ENCODE measurements around the gene DSG2.

DSG2 gene

GRCh38 chr18:31497404-31497835, 557 bp upstream of the DSG2 start:
- Histone ChIP-seq H3K27ac (replicated peaks) (no peak overlapping the region), H3K4me3 (replicated peaks; ENCODE audit: insufficient read depth, low read length) (no peak overlapping the region), H3K27me3 (ENCODE audit: insufficient read depth, poor library complexity, severe bottlenecking) (peaks cover 52% of the 10 kb centered on the region)
- no peak for DNase-seq (ENCODE audit: low read depth in 1 of 2, low spot score in 1 of 2)
- TF ChIP-seq GABPA (IDR thresholded peaks at IDR 0.05; ENCODE audit: low read depth) (no peak), POLR2AphosphoS5 (IDR thresholded peaks at IDR 0.05; ENCODE audit: low read depth) (no peak), SPI1 (IDR thresholded peaks at IDR 0.05; ENCODE audit: borderline replicate concordance, low read depth) (no peak), REST (IDR thresholded peaks at IDR 0.05; ENCODE audit: insufficient replicate concordance, low read depth) (no peak), CTCF (IDR thresholded peaks at IDR 0.05; ENCODE audit: insufficient read depth, low read length) (no peak)

- H3K27me3 ChIP-seq (ENCODE audit: insufficient read depth, poor library complexity, severe bottlenecking): peaks cover 56% of the 10 kb centered on the region
- DNase-seq (ENCODE audit: low read depth in 1 of 2, low spot score in 1 of 2): no peak
- TF ChIP-seq CTCF (IDR thresholded peaks at IDR 0.05; ENCODE audit: insufficient read depth, low read length) (no peak), REST (IDR thresholded peaks at IDR 0.05; ENCODE audit: insufficient replicate concordance, low read depth) (no peak)
- H3K4me3 ChIP-seq (replicated peaks; ENCODE audit: insufficient read depth, low read length): no peak overlapping the region
- H3K27ac ChIP-seq (replicated peaks): no peak overlapping the region
Observed at GRCh38 chr18:31498574-31499524, 872 bp downstream of the DSG2 start.

GRCh38 chr18:31500051-31500688, 2.2 kb downstream of the DSG2 start:
- Histone ChIP-seq H3K27ac (replicated peaks) (no peak overlapping the region), H3K27me3 (ENCODE audit: insufficient read depth, poor library complexity, severe bottlenecking) (peaks cover 56% of the 10 kb centered on the region), H3K4me3 (replicated peaks; ENCODE audit: insufficient read depth, low read length) (no peak overlapping the region)
- TF ChIP-seq SPI1 (IDR thresholded peaks at IDR 0.05; ENCODE audit: borderline replicate concordance, low read depth): 0 out of 2 replicates have a peak, but pooled peaks have one; percentile 26
- no peak for TF ChIP-seq CTCF (IDR thresholded peaks at IDR 0.05; ENCODE audit: insufficient read depth, low read length)
- DNase-seq (ENCODE audit: low read depth in 1 of 2, low spot score in 1 of 2): no peak
